Measurements from ENCODE around the gene RASGRF1.

DNA sequence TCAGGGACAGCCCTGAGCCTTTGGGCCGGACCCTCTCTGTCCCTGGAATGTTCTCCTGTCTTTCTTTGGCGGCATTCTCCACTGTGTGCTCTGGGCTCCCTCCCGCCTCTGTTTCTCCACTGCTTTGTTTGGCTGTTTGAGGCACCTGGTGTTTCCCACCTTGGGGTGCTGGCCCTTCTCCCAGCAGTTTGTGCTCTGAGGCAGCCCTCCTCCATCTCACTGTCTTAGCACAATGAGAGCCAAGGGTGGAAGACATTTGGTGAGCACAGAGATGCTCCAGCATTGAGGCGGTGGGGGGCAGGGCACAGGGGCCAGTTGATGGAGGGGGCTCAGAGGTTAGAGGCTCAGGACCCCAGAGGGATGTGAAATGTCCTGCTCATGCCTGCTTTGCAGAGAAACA, 54.3 kb downstream of the RASGRF1 start:
- no peak for TF ChIP-seq POLR2A (IDR thresholded peaks at IDR 0.05; ENCODE audit: low read depth, low read length)
- no peak for TF ChIP-seq TAF1 (IDR thresholded peaks at IDR 0.05; ENCODE audit: borderline replicate concordance, low read depth, low read length)
- TF ChIP-seq POLR2AphosphoS5 (IDR thresholded peaks at IDR 0.05; ENCODE audit: low read depth, low read length) = no peak

Data from GM12892 (cell line).